ENCODE measurements around the gene SIPA1L3. TPM values are rescaled to one million over a fixed set of nuclear protein-coding genes. Genes with fewer than 3 reads are reported as not detected.
A peak's percentile ranks its signal among the peaks of the same experiment; 100 is the strongest.

SIPA1L3 gene
- total and polyA plus RNA-seq, 8 donors = 19.7 to 44.8 (median 25.8) TPM

DNA sequence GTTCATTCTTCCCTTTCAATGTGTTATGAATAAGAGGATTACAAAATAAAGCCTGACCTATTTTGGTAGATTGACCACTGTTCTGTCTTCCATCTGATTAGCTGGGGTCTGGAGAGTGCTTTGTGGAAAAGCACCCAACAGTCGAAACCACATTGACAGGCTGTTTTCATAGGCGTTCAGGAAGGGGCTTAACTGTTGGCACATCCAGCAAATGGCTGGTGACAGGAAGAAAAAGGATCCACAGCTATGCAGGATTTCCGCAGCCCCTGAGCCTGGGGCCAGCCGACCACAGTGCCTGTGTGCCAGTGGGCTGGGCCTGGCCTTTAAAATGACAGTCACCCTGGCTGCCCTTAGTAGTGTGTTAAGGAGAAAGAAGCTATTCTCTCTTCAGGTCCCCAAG lies 113.3 kb downstream of the SIPA1L3 start:
- WGBS, 2 donors = 80 to 83% methylated on average over 4 of the region's 4 CpGs
- no peak for FAIRE-seq
- H3K4me3 ChIP-seq = no peak overlapping the region
- ATAC-seq = no peak
- H3K27ac ChIP-seq = no peak overlapping the region
- no peak for DNase-seq
- peaks cover 17 to 24% (median 19%) of the 10 kb centered on the region in 3 donors for H3K4me1 ChIP-seq
- no peaks in the 10 kb centered on the region for H3K27me3 ChIP-seq
- intact Hi-C loops (cut with DNase I) = no loop called here
- H3K36me3 ChIP-seq = no peaks in the 10 kb centered on the region
- no peaks in the 10 kb centered on the region for H3K9me3 ChIP-seq
- TF ChIP-seq, protein P1, sequence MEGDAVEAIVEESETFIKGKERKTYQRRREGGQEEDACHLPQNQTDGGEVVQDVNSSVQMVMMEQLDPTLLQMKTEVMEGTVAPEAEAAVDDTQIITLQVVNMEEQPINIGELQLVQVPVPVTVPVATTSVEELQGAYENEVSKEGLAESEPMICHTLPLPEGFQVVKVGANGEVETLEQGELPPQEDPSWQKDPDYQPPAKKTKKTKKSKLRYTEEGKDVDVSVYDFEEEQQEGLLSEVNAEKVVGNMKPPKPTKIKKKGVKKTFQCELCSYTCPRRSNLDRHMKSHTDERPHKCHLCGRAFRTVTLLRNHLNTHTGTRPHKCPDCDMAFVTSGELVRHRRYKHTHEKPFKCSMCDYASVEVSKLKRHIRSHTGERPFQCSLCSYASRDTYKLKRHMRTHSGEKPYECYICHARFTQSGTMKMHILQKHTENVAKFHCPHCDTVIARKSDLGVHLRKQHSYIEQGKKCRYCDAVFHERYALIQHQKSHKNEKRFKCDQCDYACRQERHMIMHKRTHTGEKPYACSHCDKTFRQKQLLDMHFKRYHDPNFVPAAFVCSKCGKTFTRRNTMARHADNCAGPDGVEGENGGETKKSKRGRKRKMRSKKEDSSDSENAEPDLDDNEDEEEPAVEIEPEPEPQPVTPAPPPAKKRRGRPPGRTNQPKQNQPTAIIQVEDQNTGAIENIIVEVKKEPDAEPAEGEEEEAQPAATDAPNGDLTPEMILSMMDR (IDR thresholded peaks at IDR 0.05) = no peak

DNA sequence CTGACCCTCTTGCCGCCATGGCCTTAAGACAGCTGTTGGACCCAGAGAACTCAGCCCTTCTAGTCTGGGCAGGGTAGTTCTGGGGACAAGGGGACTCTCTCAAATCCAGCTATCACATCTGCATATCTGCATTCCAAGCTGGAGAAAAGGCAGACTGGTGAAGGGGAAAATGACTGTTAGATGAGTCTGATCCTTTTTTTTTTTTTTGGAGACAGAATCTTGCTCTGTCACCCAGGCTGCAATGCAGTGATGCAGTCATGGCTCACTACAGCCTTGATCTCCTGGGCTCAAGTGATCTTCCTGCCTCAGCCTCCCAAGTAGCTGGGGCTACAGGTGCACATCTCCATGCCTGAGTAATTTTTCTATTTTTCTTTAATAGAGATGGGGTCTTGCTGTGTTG lies 114.3 kb downstream of the SIPA1L3 start:
- ATAC-seq (no peak), DNase-seq (no peak), FAIRE-seq (no peak)
- peaks cover 17 to 24% (median 23%) of the 10 kb centered on the region in 3 donors for H3K4me1 ChIP-seq
- WGBS, 2 donors = 98 to 100% methylated on average over 1 of the region's 1 CpG
- TF ChIP-seq, protein P1 (IDR thresholded peaks at IDR 0.05) = no peak
- H3K9me3 ChIP-seq = no peaks in the 10 kb centered on the region
- H3K36me3 ChIP-seq = no peaks in the 10 kb centered on the region
- H3K27me3 ChIP-seq = no peaks in the 10 kb centered on the region
- no peak overlapping the region for H3K27ac ChIP-seq
- no peak overlapping the region for H3K4me3 ChIP-seq
- intact Hi-C loops (cut with DNase I) = no loop called here

DNA sequence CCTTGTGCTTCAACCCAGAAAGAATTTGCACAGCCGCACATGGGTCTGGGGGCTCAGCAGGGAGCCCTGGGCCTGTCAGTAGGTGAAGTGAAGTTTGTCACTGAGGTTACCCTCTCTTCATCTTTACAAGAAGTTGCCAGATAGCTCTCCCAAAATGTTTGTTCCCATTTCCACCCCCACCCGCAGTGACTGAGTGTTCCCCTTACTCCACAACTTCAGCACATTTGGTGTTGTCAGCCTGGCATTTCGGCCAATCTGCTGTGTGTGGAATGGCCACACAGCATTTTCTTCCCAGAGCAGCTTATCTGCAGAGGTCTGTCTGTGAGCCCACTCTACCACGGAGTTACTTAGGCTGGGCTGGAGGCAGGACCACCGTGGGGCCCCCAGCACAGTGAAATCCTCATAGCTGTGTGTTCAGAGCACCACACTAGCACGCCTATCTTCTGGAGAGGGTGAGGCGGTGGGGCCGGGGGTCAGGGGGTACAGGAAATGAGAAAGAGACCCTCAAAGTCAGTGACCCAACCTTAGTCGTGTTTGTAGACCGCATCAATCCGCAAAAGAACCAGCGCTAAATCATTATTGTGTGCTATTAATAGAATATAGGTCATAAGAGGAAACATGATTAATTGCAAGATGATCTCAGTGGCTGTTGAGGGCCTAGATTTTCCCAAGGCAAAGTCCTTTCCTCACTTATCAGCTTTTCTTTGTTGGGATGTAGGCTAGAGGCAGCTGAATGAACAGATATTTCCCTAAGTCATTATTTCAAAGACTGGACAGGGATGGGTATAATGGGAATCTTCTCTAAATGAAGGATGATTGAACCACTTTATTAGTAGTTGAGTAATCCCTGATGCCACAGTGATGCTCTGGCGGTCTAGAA lies 116.0 kb downstream of the SIPA1L3 start:
- TF ChIP-seq, protein P1 (IDR thresholded peaks at IDR 0.05) = no peak
- H3K36me3 ChIP-seq = no peaks in the 10 kb centered on the region
- H3K4me3 ChIP-seq = no peak overlapping the region
- 50% methylated on average over 13 of the region's 13 CpGs for WGBS, 2 donors
- FAIRE-seq = no peak
- peak overlapping the region; percentile 8 to 70 (median 42) for H3K27ac ChIP-seq
- intact Hi-C loops (cut with DNase I) = no loop called here
- H3K4me1 ChIP-seq = peaks cover 17 to 24% (median 23%) of the 10 kb centered on the region in 3 donors
- DNase-seq = no peak
- H3K9me3 ChIP-seq = no peaks in the 10 kb centered on the region
- no peaks in the 10 kb centered on the region for H3K27me3 ChIP-seq
- ATAC-seq = peak; percentile 58 to 77 (median 71)

DNA sequence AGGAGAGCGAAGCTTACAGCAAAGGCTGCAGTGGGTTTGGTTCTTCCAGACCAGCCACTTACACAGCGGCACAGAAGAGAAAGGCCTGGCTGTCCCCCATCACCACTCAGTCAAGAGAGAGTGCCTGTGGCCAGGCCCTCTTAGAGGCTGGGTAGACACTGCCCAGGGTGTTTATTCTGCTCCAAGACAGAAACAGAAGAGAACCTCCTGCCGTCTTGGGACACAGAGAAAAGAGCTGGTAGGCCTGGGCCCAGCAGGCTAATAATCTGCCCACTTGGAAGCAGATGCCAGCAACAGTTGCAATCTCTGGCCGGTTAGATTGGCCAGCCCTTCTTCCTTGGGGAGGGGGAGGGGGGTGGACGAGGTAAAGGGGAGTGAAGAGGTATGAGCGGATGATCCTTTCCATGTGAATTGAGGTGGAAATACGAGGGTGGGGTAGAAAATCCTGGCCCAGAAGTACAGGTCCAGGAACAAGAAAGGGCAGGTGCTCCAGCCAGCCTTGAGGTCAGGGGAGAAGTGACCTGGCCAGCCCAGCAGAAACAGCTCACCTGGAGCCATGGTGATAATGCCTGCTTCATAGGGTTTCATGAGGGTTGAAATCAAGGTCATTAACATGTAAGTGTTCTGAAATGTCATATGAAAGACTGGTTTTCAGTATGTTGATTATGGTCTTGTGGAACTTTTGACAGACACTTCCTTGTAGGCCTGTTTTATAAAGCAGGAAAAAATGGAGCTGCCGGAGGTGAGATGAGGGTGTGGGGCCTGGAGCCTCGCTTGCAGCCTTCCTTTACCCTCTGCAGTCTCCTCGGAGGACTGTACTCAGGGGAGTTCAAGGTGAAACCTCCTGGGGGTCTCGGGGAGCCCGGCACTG lies 116.9 kb downstream of the SIPA1L3 start:
- H3K9me3 ChIP-seq = no peaks in the 10 kb centered on the region
- no peaks in the 10 kb centered on the region for H3K27me3 ChIP-seq
- H3K36me3 ChIP-seq = no peaks in the 10 kb centered on the region
- DNase-seq (no peak), ATAC-seq (peak; percentile 17 to 54 (median 38)), FAIRE-seq (no peak)
- TF ChIP-seq, protein P1 (IDR thresholded peaks at IDR 0.05) = no peak
- WGBS, 2 donors = 57% methylated on average over 12 of the region's 12 CpGs
- H3K27ac ChIP-seq = peak overlapping the region; percentile 38 to 70 (median 44)
- H3K4me3 ChIP-seq = no peak overlapping the region
- intact Hi-C loops (cut with DNase I) = no loop called here
- peaks cover 17 to 24% (median 23%) of the 10 kb centered on the region in 3 donors for H3K4me1 ChIP-seq

Data from pancreas (tissue), 10 donors.